ENCODE data around the gene VARS1.
A peak's percentile ranks its signal among the peaks of the same experiment; 100 is the strongest.
"Not testable (repeated sequence)": the region's sequence is repeated elsewhere in the genome, so short reads cannot be mapped to it uniquely, and the experiment has no call there.

The VARS1 gene

GRCh38 chr6:31815025-31815838 is 19.7 kb upstream of the VARS1 start, which contains the start of the genes HSPA1A and HSPA1L:
Gene HSPA1A (plus strand): TSS chr6:31815543. CDS start chr6:31815757, 214 bp downstream.
Gene HSPA1L (minus strand): TSS chr6:31815283. CDS start chr6:31811972, 3,311 bp downstream.
- Mint-ChIP-seq H3K27ac (peak within 1 kb of the TSS; percentile 97), H3K9me3 (no peaks in the 10 kb centered on the region), H3K4me1 (peaks cover 25 to 38% of the 10 kb centered on the region in 2 donors), H3K4me3 (peak within 1 kb of the TSS; percentile 96 to 99), H3K27me3 (no peaks in the 10 kb centered on the region), H3K36me3 (peaks cover 2 to 8% of the 10 kb centered on the region in 2 donors)
- peak; percentile 68 for DNase-seq
- ATAC-seq (replicated peaks), result peak; percentile 55 to 64

DNA sequence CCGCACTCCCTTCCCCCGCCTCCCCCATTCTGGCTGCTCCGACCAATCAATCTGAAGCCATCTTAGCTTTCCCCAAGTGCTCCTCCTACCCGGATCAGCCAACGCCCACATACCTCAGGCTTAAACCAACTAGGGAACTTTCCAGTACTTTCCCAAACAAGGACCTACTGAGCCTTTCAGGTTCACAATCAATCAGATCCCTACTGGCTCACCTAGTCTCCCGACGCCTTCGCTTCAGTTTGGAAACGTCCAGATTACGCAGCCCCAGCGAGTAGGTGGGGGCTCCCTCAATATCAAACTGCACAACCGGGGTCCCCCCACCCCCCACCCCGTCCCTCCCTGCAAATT is 19.1 kb upstream of the VARS1 start:
- H3K9me3 Mint-ChIP-seq, result no peaks in the 10 kb centered on the region
- peaks cover 2 to 11% of the 10 kb centered on the region in 2 donors for H3K36me3 Mint-ChIP-seq
- ATAC-seq (replicated peaks), result peak; percentile 68 to 69
- peak; percentile 57 for DNase-seq
- H3K4me3 Mint-ChIP-seq, result peak overlapping the region; percentile 96 to 99
- H3K4me1 Mint-ChIP-seq, result peaks cover 23 to 33% of the 10 kb centered on the region in 2 donors
- H3K27ac Mint-ChIP-seq, result peak overlapping the region; percentile 97
- H3K27me3 Mint-ChIP-seq, result no peaks in the 10 kb centered on the region

DNA sequence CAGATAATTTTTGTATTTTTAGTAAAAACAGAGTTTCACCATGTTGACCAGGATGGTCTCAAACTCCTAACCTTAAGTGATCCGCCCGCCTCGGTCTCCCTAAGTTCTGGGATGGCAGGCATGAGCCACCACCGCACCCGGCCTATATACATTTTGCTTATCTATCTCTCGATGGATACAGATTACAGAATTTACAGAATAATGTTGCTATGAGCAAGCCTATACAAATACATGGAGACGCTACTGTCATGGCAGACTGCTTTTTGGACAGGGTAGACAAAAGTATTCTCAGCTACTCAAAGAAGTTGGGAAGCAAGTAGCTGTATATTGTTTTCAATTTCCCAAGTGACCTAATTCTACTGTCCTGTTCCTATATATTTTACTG is 17.9 kb upstream of the VARS1 start:
- DNase-seq, result no peak
- Mint-ChIP-seq H3K4me1 (peaks cover 21 to 33% of the 10 kb centered on the region in 2 donors), H3K27ac (no peak overlapping the region), H3K4me3 (peak overlapping the region; percentile 84 to 96), H3K9me3 (no peaks in the 10 kb centered on the region), H3K36me3 (peaks cover 2 to 11% of the 10 kb centered on the region in 2 donors), H3K27me3 (no peaks in the 10 kb centered on the region)
- ATAC-seq (replicated peaks), result no peak

DNA sequence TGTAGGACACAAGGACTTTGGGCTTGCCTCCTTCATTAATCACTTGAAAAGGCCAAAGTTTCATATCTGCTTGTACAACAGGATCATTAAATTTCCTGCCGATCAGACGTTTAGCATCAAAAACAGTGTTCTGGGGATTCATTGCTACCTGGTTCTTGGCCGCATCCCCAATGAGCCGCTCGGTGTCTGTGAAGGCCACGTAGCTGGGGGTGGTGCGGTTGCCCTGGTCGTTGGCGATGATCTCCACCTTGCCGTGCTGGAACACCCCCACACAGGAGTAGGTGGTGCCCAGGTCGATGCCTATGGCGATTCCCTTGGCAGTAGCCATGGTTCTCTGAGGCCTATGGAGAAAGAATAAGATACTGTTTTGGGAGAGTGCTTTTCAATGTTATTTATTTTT is 16.1 kb upstream of the VARS1 start:
- Mint-ChIP-seq H3K36me3 (peaks cover 2 to 11% of the 10 kb centered on the region in 2 donors), H3K4me1 (peaks cover 12 to 25% of the 10 kb centered on the region in 2 donors), H3K27me3 (no peaks in the 10 kb centered on the region), H3K9me3 (no peaks in the 10 kb centered on the region), H3K27ac (no peak overlapping the region), H3K4me3 (no peak overlapping the region)
- ATAC-seq (replicated peaks) (no peak), DNase-seq (no peak)

DNA sequence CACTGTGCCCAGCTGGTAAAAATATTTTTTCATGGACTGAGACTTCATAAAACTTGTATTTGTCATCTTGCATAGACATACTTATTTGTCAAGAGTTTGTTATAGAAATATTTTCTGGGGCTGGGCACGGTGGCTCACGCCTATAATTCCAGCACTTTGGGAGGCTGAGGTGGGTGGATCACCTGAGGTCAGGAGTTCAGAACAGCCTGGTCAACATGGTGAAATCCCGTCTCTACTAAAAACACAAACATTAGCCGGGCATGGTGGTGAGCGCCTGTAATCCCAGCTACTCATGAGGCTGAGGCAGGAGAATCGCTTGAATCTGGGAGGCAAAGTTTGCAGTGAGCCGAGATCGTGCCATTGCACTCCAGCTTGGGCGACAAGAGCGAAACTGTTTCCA is 13.0 kb upstream of the VARS1 start:
- H3K36me3 Mint-ChIP-seq, result peaks cover 2 to 20% of the 10 kb centered on the region in 2 donors
- peaks cover 15 to 20% of the 10 kb centered on the region in 2 donors for H3K4me1 Mint-ChIP-seq

GRCh38 chr6:31806470-31807272 is 11.1 kb upstream of the VARS1 start, which contains the start of gene LSM2:
Gene LSM2 (minus strand): TSS chr6:31806966. CDS start chr6:31806757, 209 bp downstream.
- H3K36me3 Mint-ChIP-seq, result peaks cover 7 to 28% of the 10 kb centered on the region in 2 donors
- H3K9me3 Mint-ChIP-seq, result no peaks in the 10 kb centered on the region
- ATAC-seq (replicated peaks) (peak; percentile 97 to 98), DNase-seq (peak; percentile 94)
- H3K27ac Mint-ChIP-seq, result peak within 1 kb of the TSS; percentile 98
- peaks cover 12 to 24% of the 10 kb centered on the region in 2 donors for H3K4me1 Mint-ChIP-seq
- H3K4me3 Mint-ChIP-seq, result peak within 1 kb of the TSS; percentile 94 to 95
- no peaks in the 10 kb centered on the region for H3K27me3 Mint-ChIP-seq

More for the DNA sequence above, 13.0 kb upstream of the VARS1 start:
- not testable (repeated sequence) for H3K27ac Mint-ChIP-seq; H3K9me3 Mint-ChIP-seq; ATAC-seq (replicated peaks); H3K4me3 Mint-ChIP-seq; H3K27me3 Mint-ChIP-seq; DNase-seq

- ATAC-seq (replicated peaks), result peak; percentile 44 to 46
- peaks cover 12 to 24% of the 10 kb centered on the region in 2 donors for H3K4me1 Mint-ChIP-seq
- DNase-seq, result no peak
- H3K9me3 Mint-ChIP-seq, result no peaks in the 10 kb centered on the region
- H3K4me3 Mint-ChIP-seq, result peak overlapping the region; percentile 94 to 95
- peak overlapping the region; percentile 98 for H3K27ac Mint-ChIP-seq
- no peaks in the 10 kb centered on the region for H3K27me3 Mint-ChIP-seq
- H3K36me3 Mint-ChIP-seq, result peaks cover 12 to 28% of the 10 kb centered on the region in 2 donors
Measured at GRCh38 chr6:31805939-31806469, 10.5 kb upstream of the VARS1 start.

DNA sequence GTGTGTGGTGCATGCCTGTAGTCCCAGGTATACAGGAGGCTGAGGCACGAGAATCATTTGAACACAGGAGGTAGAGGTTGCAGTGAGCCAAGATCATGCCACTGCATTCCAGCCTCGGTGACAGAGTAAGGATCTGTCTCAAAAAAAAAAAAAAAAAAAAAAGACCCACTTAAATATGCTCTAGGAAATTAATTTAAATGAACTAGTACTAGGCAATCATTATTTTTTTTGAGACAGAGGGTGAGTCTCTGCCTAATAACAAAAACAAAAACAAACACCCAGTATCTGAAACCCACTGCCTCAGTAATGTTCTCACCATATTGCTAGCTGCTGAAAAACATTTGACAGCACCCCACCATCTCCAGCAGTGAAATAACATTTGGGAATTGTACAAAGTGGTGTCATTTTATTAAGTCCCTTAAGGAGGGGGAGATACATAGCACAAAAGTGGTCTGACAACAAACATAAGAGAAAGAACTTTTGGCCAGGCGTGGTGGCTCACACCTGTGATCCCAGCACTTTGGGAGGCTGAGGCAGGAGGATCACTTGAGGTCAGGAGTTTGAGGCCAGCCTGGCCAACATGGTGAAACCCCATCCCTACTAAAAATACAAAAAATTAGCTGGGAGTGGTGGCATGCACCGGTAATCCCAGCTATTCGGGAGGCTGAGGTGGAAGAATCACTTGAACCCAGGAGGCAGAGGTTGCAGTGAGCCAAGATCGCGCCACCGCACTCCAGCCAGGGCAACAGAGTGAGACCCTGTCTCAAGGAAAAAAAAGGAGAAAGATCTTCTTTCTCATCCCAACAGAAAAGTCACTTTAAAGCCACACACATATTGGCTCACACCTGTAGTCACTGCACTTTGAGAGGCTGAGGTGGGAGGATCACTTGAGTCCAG is 5.7 kb upstream of the VARS1 start:
- DNase-seq, result not testable (repeated sequence)

DNA sequence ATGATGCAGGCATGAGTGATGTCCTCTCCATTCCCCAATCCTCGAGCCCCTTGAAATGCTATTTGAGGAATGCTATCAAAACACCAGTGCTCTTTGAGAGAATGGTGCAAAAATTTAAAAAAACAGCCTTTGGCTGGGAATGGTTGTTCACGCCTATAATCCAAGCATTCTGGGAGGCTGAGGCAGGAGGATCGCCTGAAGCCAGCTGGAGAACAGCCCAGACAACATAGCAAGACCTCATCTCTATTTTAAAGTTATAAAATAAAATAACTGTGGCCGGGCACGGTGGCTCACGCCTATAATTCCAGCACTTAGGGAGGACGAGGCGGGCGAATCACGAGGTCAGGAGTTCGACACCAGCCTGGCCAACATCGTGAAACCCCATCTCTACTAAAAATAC is 4.2 kb upstream of the VARS1 start:
- Mint-ChIP-seq H3K36me3 (peaks cover 19 to 20% of the 10 kb centered on the region in 2 donors), H3K4me1 (peaks cover 8 to 32% of the 10 kb centered on the region in 2 donors), H3K27ac (no peak overlapping the region), H3K4me3 (no peak overlapping the region), H3K9me3 (no peaks in the 10 kb centered on the region), H3K27me3 (no peaks in the 10 kb centered on the region)
- ATAC-seq (replicated peaks) (no peak), DNase-seq (no peak)

More for the DNA sequence above, 5.7 kb upstream of the VARS1 start:
- H3K27me3 Mint-ChIP-seq; H3K4me3 Mint-ChIP-seq; ATAC-seq (replicated peaks); H3K27ac Mint-ChIP-seq; H3K9me3 Mint-ChIP-seq: not testable (repeated sequence)
- peaks cover 13 to 35% of the 10 kb centered on the region in 2 donors for H3K4me1 Mint-ChIP-seq
- peaks cover 17 to 21% of the 10 kb centered on the region in 2 donors for H3K36me3 Mint-ChIP-seq

GRCh38 chr6:31797588-31797987 is 2.0 kb upstream of the VARS1 start:
- Mint-ChIP-seq H3K36me3 (peaks cover 17 to 21% of the 10 kb centered on the region in 2 donors), H3K9me3 (no peaks in the 10 kb centered on the region), H3K4me1 (peaks cover 20 to 41% of the 10 kb centered on the region in 2 donors), H3K4me3 (peak overlapping the region; percentile 13 to 14), H3K27ac (peak overlapping the region; percentile 87), H3K27me3 (no peaks in the 10 kb centered on the region)
- ATAC-seq (replicated peaks) (no peak), DNase-seq (no peak)

- Mint-ChIP-seq H3K9me3 (no peaks in the 10 kb centered on the region), H3K27ac (no peak overlapping the region), H3K4me1 (peaks cover 25 to 46% of the 10 kb centered on the region in 2 donors), H3K36me3 (peaks cover 20 to 27% of the 10 kb centered on the region in 2 donors), H3K27me3 (no peaks in the 10 kb centered on the region), H3K4me3 (no peak overlapping the region)
- DNase-seq (no peak), ATAC-seq (replicated peaks) (no peak)
Measured at GRCh38 chr6:31796993-31797385, 1.4 kb upstream of the VARS1 start.

- Mint-ChIP-seq H3K27me3 (no peaks in the 10 kb centered on the region), H3K9me3 (no peaks in the 10 kb centered on the region), H3K4me1 (peaks cover 34 to 62% of the 10 kb centered on the region in 2 donors), H3K27ac (peak overlapping the region; percentile 98), H3K36me3 (peaks cover 23 to 37% of the 10 kb centered on the region in 2 donors), H3K4me3 (peak overlapping the region; percentile 85 to 95)
- ATAC-seq (replicated peaks) (peak; percentile 52 to 53), DNase-seq (no peak)
Measured at GRCh38 chr6:31794866-31795615, 511 bp downstream of the VARS1 start.

Data from stimulated activated naive B cell treated with anti-CD40 and anti-IgM and Interleukin-4, amounts not matched to agents 10 μg/mL and 1 μg/mL and 100 μg/mL, for 72 hours (primary cell).